ENCODE results near the gene NLGN2. TPM values are rescaled to one million over a fixed set of nuclear protein-coding genes. Genes with fewer than 3 reads are reported as not detected.

The NLGN2 gene
- total RNA-seq, 1 experiment from 2014 or later, result 76.7 TPM

DNA sequence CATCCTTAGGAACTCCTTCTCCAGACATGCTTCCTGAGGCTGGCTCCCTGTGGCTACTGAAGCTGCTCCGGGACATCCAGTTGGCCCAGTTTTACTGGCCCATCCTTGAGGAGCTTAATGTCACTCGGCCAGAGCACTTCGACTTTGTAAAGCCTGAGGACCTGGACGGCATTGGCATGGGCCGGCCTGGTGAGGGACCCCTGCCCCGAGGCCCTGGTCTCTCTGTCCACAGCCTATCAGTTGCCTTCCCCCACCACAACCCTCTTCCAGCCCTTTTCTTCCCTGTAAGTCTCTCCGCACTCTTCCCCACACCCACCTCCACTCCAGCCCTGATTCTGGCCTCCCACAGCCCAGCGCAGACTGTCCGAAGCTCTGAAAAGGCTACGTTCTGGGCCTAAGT, 24.7 kb upstream of the NLGN2 start:
- POLR2A ChIA-PET, result no interaction called here

DNA sequence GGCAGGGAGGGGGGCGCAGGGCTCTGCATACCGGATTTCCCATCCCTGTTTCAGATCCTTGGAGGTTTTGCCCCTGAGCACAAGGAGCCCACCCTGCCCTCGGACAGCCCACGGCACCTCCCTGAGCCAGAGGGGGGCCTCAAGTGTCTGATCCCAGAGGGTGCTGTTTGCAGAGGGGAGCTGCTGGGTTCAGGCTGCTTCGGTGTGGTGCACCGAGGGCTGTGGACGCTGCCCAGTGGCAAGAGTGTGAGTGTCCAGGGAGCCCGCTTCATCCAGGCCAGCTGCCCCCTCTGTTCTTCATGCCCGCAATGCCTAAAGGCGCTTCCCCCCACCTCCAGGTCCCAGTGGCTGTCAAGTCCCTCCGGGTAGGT, 24.3 kb upstream of the NLGN2 start:
- H3K9me3 Mint-ChIP-seq, result peaks cover 8% of the 10 kb centered on the region
- CTCF ChIA-PET, result interaction anchor here (1.4 to 2.4 kb wide), 4 partner anchors 15 to 177 kb away, joined by 4 to 10 read pairs (median 6); no protein-coding TSS in a partner anchor
- TF ChIP-seq ESRRA (CRISPR knock-in tag; IDR thresholded peaks at IDR 0.05; ENCODE audit: borderline replicate concordance) (no peak), ZBTB21 (CRISPR knock-in tag; IDR thresholded peaks at IDR 0.05; ENCODE audit: borderline replicate concordance) (0 out of 2 replicates have a peak, but pooled peaks have one; percentile 13), OVOL2 (CRISPR knock-in tag; IDR thresholded peaks at IDR 0.05; ENCODE audit: borderline replicate concordance) (no peak)
- POLR2A ChIA-PET, result interaction anchor here (1.9 kb wide), 1 partner anchor 10 kb away, joined by 7 read pairs; the partner anchor contains the start of gene PLSCR3
- H3K27me3 Mint-ChIP-seq (ENCODE audit: low read depth), result peaks cover 46% of the 10 kb centered on the region
- no peaks in the 10 kb centered on the region; the same call in none of the 2 replicates for H3K36me3 Mint-ChIP-seq
- DNase-seq (ENCODE audit: low spot score), result no peak
- peaks cover 26% of the 10 kb centered on the region for H3K4me1 Mint-ChIP-seq
- H3K4me3 Mint-ChIP-seq, result peak overlapping the region; percentile 58
- no peak overlapping the region for H3K27ac Mint-ChIP-seq
- no peak for ATAC-seq

More for the DNA sequence above, 24.7 kb upstream of the NLGN2 start:
- H3K27me3 Mint-ChIP-seq (ENCODE audit: low read depth), result peaks cover 48% of the 10 kb centered on the region
- H3K36me3 Mint-ChIP-seq, result no peaks in the 10 kb centered on the region; the same call in none of the 2 replicates
- H3K4me1 Mint-ChIP-seq, result peaks cover 26% of the 10 kb centered on the region
- H3K27ac Mint-ChIP-seq, result no peak overlapping the region
- H3K9me3 Mint-ChIP-seq, result peaks cover 8% of the 10 kb centered on the region
- ATAC-seq, result no peak
- no peak for DNase-seq (ENCODE audit: low spot score)
- TF ChIP-seq, protein P1, sequence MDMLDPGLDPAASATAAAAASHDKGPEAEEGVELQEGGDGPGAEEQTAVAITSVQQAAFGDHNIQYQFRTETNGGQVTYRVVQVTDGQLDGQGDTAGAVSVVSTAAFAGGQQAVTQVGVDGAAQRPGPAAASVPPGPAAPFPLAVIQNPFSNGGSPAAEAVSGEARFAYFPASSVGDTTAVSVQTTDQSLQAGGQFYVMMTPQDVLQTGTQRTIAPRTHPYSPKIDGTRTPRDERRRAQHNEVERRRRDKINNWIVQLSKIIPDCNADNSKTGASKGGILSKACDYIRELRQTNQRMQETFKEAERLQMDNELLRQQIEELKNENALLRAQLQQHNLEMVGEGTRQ (CRISPR knock-in tag; IDR thresholded peaks at IDR 0.05), result no peak
- TF ChIP-seq ZBTB21 (CRISPR knock-in tag; IDR thresholded peaks at IDR 0.05; ENCODE audit: borderline replicate concordance) (no peak), ZNF671 (CRISPR knock-in tag; IDR thresholded peaks at IDR 0.05) (no peak), CDX4 (CRISPR knock-in tag; IDR thresholded peaks at IDR 0.05; ENCODE audit: borderline replicate concordance) (no peak), CBFB (CRISPR knock-in tag; IDR thresholded peaks at IDR 0.05; ENCODE audit: low read depth) (no peak), ZNF532 (CRISPR knock-in tag; IDR thresholded peaks at IDR 0.05; ENCODE audit: borderline replicate concordance) (no peak), GABPB1 (CRISPR knock-in tag; IDR thresholded peaks at IDR 0.05) (no peak), ELF4 (CRISPR knock-in tag; IDR thresholded peaks at IDR 0.05; ENCODE audit: low read depth) (no peak), ZBTB43 (CRISPR knock-in tag; IDR thresholded peaks at IDR 0.05) (no peak)
- TF ChIP-seq, protein P2, sequence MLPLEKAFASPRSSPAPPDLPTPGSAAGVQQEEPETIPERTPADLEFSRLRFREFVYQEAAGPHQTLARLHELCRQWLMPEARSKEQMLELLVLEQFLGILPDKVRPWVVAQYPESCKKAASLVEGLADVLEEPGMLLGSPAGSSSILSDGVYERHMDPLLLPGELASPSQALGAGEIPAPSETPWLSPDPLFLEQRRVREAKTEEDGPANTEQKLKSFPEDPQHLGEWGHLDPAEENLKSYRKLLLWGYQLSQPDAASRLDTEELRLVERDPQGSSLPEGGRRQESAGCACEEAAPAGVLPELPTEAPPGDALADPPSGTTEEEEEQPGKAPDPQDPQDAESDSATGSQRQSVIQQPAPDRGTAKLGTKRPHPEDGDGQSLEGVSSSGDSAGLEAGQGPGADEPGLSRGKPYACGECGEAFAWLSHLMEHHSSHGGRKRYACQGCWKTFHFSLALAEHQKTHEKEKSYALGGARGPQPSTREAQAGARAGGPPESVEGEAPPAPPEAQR (CRISPR knock-in tag; IDR thresholded peaks at IDR 0.05), result no peak
- no peak overlapping the region for H3K4me3 Mint-ChIP-seq
- CTCF ChIA-PET, result interaction anchor here (0.5 to 1.6 kb wide), 2 partner anchors 15 to 480 kb away, joined by 5 to 6 read pairs; no protein-coding TSS in a partner anchor

All from WTC11 (cell line).